ENCODE measurements around the gene SNED1. TPM values are rescaled to one million over a fixed set of nuclear protein-coding genes. Genes with fewer than 3 reads are reported as not detected.
A peak's percentile ranks its signal among the peaks of the same experiment; 100 is the strongest.

The SNED1 gene
- total RNA-seq, 1 experiment from 2014 or later: 3.2 TPM

- H3K4me1 Mint-ChIP-seq: no peaks in the 10 kb centered on the region
These were observed 82.2 kb downstream of the SNED1 start for GRCh38 chr2:241080405-241081189.

DNA sequence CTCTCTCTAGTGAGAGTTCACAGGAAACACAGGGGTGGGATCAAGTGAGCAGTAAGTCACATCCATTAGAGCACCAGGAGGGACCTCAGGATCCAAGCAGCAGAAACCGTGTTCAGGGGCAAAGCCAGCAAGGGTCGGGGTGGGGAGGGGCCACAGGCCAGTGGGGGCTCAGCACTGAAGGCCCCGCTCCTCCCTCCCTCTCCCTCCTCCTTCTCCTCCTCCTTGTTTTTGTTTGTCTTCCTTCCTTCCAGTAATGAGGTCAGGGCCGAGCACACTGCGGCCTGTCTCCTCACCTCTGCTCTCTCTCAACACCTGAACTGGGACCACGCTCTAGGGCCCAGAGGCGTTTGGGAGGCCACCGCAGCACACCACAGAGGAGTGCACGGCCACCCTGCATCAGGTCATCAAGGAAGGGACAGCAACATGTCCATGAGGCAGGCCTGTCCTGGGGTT, 82.8 kb downstream of the SNED1 start:
- no peak for DNase-seq (ENCODE audit: low spot score)
- no peaks in the 10 kb centered on the region for H3K4me1 Mint-ChIP-seq
- CTCF ChIA-PET: no interaction called here
- peaks cover 2% of the 10 kb centered on the region; the same call in 1 of the 2 replicates for H3K36me3 Mint-ChIP-seq
- H3K27ac Mint-ChIP-seq: peak overlapping the region; percentile 93
- H3K4me3 Mint-ChIP-seq: no peak overlapping the region
- no peaks in the 10 kb centered on the region for H3K9me3 Mint-ChIP-seq
- H3K27me3 Mint-ChIP-seq (ENCODE audit: low read depth): no peaks in the 10 kb centered on the region
- POLR2A ChIA-PET: no interaction called here
- ATAC-seq: 0 out of 2 replicates have a peak, but pooled peaks have one; percentile 30
- TF ChIP-seq ARID4B (CRISPR knock-in tag; IDR thresholded peaks at IDR 0.05; ENCODE audit: borderline replicate concordance) (no peak), NR2C2 (CRISPR knock-in tag; IDR thresholded peaks at IDR 0.05) (no peak), IRF1 (CRISPR knock-in tag; IDR thresholded peaks at IDR 0.05) (no peak), ETV6 (CRISPR knock-in tag; IDR thresholded peaks at IDR 0.05) (no peak), MYBL2 (CRISPR knock-in tag; IDR thresholded peaks at IDR 0.05) (no peak), NFYB (CRISPR knock-in tag; conservative IDR thresholded peaks at IDR 0.05; ENCODE audit: low read depth) (no peak)

More at GRCh38 chr2:241080405-241081189, 82.2 kb downstream of the SNED1 start:
- DNase-seq (ENCODE audit: low spot score): no peak
- Mint-ChIP-seq H3K4me3 (no peak overlapping the region), H3K36me3 (no peaks in the 10 kb centered on the region), H3K27me3 (ENCODE audit: low read depth) (no peaks in the 10 kb centered on the region), H3K9me3 (no peaks in the 10 kb centered on the region), H3K27ac (no peak overlapping the region)
- TF ChIP-seq, protein P1, sequence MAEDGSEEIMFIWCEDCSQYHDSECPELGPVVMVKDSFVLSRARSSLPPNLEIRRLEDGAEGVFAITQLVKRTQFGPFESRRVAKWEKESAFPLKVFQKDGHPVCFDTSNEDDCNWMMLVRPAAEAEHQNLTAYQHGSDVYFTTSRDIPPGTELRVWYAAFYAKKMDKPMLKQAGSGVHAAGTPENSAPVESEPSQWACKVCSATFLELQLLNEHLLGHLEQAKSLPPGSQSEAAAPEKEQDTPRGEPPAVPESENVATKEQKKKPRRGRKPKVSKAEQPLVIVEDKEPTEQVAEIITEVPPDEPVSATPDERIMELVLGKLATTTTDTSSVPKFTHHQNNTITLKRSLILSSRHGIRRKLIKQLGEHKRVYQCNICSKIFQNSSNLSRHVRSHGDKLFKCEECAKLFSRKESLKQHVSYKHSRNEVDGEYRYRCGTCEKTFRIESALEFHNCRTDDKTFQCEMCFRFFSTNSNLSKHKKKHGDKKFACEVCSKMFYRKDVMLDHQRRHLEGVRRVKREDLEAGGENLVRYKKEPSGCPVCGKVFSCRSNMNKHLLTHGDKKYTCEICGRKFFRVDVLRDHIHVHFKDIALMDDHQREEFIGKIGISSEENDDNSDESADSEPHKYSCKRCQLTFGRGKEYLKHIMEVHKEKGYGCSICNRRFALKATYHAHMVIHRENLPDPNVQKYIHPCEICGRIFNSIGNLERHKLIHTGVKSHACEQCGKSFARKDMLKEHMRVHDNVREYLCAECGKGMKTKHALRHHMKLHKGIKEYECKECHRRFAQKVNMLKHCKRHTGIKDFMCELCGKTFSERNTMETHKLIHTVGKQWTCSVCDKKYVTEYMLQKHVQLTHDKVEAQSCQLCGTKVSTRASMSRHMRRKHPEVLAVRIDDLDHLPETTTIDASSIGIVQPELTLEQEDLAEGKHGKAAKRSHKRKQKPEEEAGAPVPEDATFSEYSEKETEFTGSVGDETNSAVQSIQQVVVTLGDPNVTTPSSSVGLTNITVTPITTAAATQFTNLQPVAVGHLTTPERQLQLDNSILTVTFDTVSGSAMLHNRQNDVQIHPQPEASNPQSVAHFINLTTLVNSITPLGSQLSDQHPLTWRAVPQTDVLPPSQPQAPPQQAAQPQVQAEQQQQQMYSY (CRISPR knock-in tag; IDR thresholded peaks at IDR 0.05): no peak
- TF ChIP-seq ETV6 (CRISPR knock-in tag; IDR thresholded peaks at IDR 0.05): no peak
- no peak for TF ChIP-seq IRF1 (CRISPR knock-in tag; IDR thresholded peaks at IDR 0.05)
- no peak for TF ChIP-seq ZBTB21 (CRISPR knock-in tag; IDR thresholded peaks at IDR 0.05; ENCODE audit: borderline replicate concordance)
- TF ChIP-seq ZNF317 (CRISPR knock-in tag; IDR thresholded peaks at IDR 0.05; ENCODE audit: borderline replicate concordance, low read depth): no peak
- TF ChIP-seq, protein P2, sequence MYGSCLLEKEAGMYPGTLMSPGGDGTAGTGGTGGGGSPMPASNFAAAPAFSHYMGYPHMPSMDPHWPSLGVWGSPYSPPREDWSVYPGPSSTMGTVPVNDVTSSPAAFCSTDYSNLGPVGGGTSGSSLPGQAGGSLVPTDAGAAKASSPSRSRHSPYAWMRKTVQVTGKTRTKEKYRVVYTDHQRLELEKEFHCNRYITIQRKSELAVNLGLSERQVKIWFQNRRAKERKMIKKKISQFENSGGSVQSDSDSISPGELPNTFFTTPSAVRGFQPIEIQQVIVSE (CRISPR knock-in tag; IDR thresholded peaks at IDR 0.05; ENCODE audit: borderline replicate concordance): no peak
- TF ChIP-seq, protein P3, sequence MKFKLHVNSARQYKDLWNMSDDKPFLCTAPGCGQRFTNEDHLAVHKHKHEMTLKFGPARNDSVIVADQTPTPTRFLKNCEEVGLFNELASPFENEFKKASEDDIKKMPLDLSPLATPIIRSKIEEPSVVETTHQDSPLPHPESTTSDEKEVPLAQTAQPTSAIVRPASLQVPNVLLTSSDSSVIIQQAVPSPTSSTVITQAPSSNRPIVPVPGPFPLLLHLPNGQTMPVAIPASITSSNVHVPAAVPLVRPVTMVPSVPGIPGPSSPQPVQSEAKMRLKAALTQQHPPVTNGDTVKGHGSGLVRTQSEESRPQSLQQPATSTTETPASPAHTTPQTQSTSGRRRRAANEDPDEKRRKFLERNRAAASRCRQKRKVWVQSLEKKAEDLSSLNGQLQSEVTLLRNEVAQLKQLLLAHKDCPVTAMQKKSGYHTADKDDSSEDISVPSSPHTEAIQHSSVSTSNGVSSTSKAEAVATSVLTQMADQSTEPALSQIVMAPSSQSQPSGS (CRISPR knock-in tag; IDR thresholded peaks at IDR 0.05; ENCODE audit: borderline replicate concordance, low read depth): no peak
- no peak for TF ChIP-seq NR3C1 (CRISPR knock-in tag; conservative IDR thresholded peaks at IDR 0.05; ENCODE audit: low read depth)
- TF ChIP-seq FOXP4 (CRISPR knock-in tag; IDR thresholded peaks at IDR 0.05): no peak
- TF ChIP-seq ZNF671 (CRISPR knock-in tag; IDR thresholded peaks at IDR 0.05): no peak
- POLR2A ChIA-PET: no interaction called here
- CTCF ChIA-PET: no interaction called here
- no peak for ATAC-seq
